ENCODE measurements around the gene PCTP. TPM values are rescaled to one million over a fixed set of nuclear protein-coding genes. Genes with fewer than 3 reads are reported as not detected.

The PCTP gene
- total and polyA plus RNA-seq, 2 experiments from 2014 or later: 22.7 to 35.4 TPM

GRCh38 chr17:55722742-55723487 is 27.9 kb upstream of the PCTP start, which contains the start of gene TMEM100:
Gene TMEM100, minus strand, starts transcription at chr17:55722864. Its CDS starts 1,794 bp downstream, at chr17:55721070.
- DNase-seq (ENCODE audit: low spot score): peak; percentile 79
- no peaks in the 10 kb centered on the region for H3K9me2 ChIP-seq (replicated peaks; ENCODE audit: insufficient read depth)
- no peaks in the 10 kb centered on the region for H3K36me3 ChIP-seq (replicated peaks; ENCODE audit: insufficient read depth, low read depth)
- H3K9me3 ChIP-seq (ENCODE audit: low read depth): no peaks in the 10 kb centered on the region
- H3K79me2 ChIP-seq: no peaks in the 10 kb centered on the region
- no peaks in the 10 kb centered on the region for H3K27me3 ChIP-seq
- TF ChIP-seq CTCF (IDR thresholded peaks at IDR 0.05; ENCODE audit: poor library complexity) (no peak), EZH2 (IDR thresholded peaks at IDR 0.05; ENCODE audit: borderline replicate concordance) (no peak), EZH2phosphoT487 (IDR thresholded peaks at IDR 0.05; ENCODE audit: low read depth, severe bottlenecking, unreplicated experiment) (no peak)
- WGBS (ENCODE audit: low lambda C conversion rate, missing lambda C conversion rate): 11% methylated on average over 12 of the region's 12 CpGs
- peak within 1 kb of the TSS; percentile 72 for H3K4me2 ChIP-seq
- H3K4me1 ChIP-seq (ENCODE audit: insufficient read depth): peaks cover 3% of the 10 kb centered on the region
- H3K4me3 ChIP-seq: peak within 1 kb of the TSS; percentile 21
- peak within 1 kb of the TSS; percentile 6 for H2AFZ ChIP-seq
- no peaks in the 10 kb centered on the region for H4K20me1 ChIP-seq (ENCODE audit: insufficient read depth, poor library complexity, severe bottlenecking)
- peak within 1 kb of the TSS; percentile 56 for H3K27ac ChIP-seq

GRCh38 chr17:55723488-55723848 is 27.4 kb upstream of the PCTP start:
- Histone ChIP-seq H3K27me3 (no peaks in the 10 kb centered on the region), H3K79me2 (no peaks in the 10 kb centered on the region), H3K4me3 (no peak overlapping the region), H3K4me1 (ENCODE audit: insufficient read depth) (peaks cover 5% of the 10 kb centered on the region), H3K9me2 (replicated peaks; ENCODE audit: insufficient read depth) (no peaks in the 10 kb centered on the region), H4K20me1 (ENCODE audit: insufficient read depth, poor library complexity, severe bottlenecking) (no peaks in the 10 kb centered on the region), H3K27ac (peak overlapping the region; percentile 56), H3K4me2 (peak overlapping the region; percentile 72), H2AFZ (no peak overlapping the region), H3K36me3 (replicated peaks; ENCODE audit: insufficient read depth, low read depth) (no peaks in the 10 kb centered on the region), H3K9me3 (ENCODE audit: low read depth) (no peaks in the 10 kb centered on the region)
- no peak for DNase-seq (ENCODE audit: low spot score)
- TF ChIP-seq EZH2phosphoT487 (IDR thresholded peaks at IDR 0.05; ENCODE audit: low read depth, severe bottlenecking, unreplicated experiment): no peak

GRCh38 chr17:55726440-55726839 is 24.4 kb upstream of the PCTP start:
- WGBS (ENCODE audit: low lambda C conversion rate, missing lambda C conversion rate): 70% methylated on average over 2 of the region's 2 CpGs
- Histone ChIP-seq H3K9me2 (replicated peaks; ENCODE audit: insufficient read depth) (no peaks in the 10 kb centered on the region), H2AFZ (no peak overlapping the region), H4K20me1 (ENCODE audit: insufficient read depth, poor library complexity, severe bottlenecking) (no peaks in the 10 kb centered on the region), H3K9me3 (ENCODE audit: low read depth) (no peaks in the 10 kb centered on the region), H3K4me3 (no peak overlapping the region), H3K4me2 (peak overlapping the region; percentile 72), H3K79me2 (no peaks in the 10 kb centered on the region), H3K4me1 (ENCODE audit: insufficient read depth) (peaks cover 26% of the 10 kb centered on the region), H3K27me3 (no peaks in the 10 kb centered on the region), H3K36me3 (replicated peaks; ENCODE audit: insufficient read depth, low read depth) (no peaks in the 10 kb centered on the region), H3K27ac (peak overlapping the region; percentile 60)
- TF ChIP-seq EZH2phosphoT487 (IDR thresholded peaks at IDR 0.05; ENCODE audit: low read depth, severe bottlenecking, unreplicated experiment) (no peak), EZH2 (IDR thresholded peaks at IDR 0.05; ENCODE audit: borderline replicate concordance) (no peak), CTCF (IDR thresholded peaks at IDR 0.05; ENCODE audit: poor library complexity) (no peak)
- peak; percentile 68 for DNase-seq (ENCODE audit: low spot score)

- H3K4me2 ChIP-seq: no peak overlapping the region
- WGBS (ENCODE audit: low lambda C conversion rate, missing lambda C conversion rate): 87% methylated on average over 6 of the region's 6 CpGs
These were observed 23.6 kb upstream of the PCTP start for GRCh38 chr17:55727275-55727674.

More at GRCh38 chr17:55727275-55727674, 23.6 kb upstream of the PCTP start:
- Histone ChIP-seq H3K4me1 (ENCODE audit: insufficient read depth) (peaks cover 34% of the 10 kb centered on the region), H3K36me3 (replicated peaks; ENCODE audit: insufficient read depth, low read depth) (no peaks in the 10 kb centered on the region), H4K20me1 (ENCODE audit: insufficient read depth, poor library complexity, severe bottlenecking) (no peaks in the 10 kb centered on the region), H3K27me3 (no peaks in the 10 kb centered on the region), H3K9me2 (replicated peaks; ENCODE audit: insufficient read depth) (no peaks in the 10 kb centered on the region), H3K27ac (no peak overlapping the region), H2AFZ (no peak overlapping the region), H3K4me3 (no peak overlapping the region), H3K9me3 (ENCODE audit: low read depth) (no peaks in the 10 kb centered on the region), H3K79me2 (no peaks in the 10 kb centered on the region)
- TF ChIP-seq EZH2phosphoT487 (IDR thresholded peaks at IDR 0.05; ENCODE audit: low read depth, severe bottlenecking, unreplicated experiment): no peak
- TF ChIP-seq EZH2 (IDR thresholded peaks at IDR 0.05; ENCODE audit: borderline replicate concordance): no peak
- TF ChIP-seq CTCF (IDR thresholded peaks at IDR 0.05; ENCODE audit: poor library complexity): no peak
- DNase-seq (ENCODE audit: low spot score): no peak
